ENCODE data around the gene GALM.

DNA sequence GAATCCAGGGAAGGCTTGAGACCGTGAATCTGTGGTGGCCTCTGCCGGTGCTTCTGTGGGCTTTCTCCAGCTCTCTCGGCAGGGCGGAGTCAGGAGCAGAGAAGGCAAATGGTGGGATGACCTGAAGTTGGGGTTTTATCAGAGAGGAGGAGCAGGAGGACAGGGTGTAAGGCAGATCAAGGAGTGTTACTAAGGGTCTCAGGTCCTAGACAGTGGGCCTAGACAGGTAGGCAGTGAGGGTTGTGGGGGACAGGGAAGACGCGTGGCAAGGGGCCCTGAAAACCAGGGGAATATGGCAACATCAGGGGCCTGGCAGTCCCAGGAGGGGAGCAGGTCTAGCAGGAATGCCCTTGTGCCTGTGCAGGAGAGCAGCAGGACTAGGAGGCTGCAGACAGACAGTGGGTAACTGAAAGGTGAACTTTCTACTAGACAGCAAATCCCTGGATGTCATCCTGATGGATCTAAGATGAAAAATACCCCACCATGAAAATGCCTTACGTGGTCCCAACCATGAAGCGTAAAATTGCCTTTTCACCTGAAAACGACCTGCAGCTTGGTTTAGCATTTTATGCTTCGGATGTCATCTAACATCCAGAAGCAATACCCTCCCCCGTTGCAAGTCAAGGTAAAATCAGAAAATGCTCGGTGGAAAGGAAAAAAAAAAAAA, 43.1 kb downstream of the GALM start:
- TF ChIP-seq POLR2A (IDR thresholded peaks at IDR 0.05) = no peak
- TF ChIP-seq POLR2AphosphoS5 (IDR thresholded peaks at IDR 0.05) = no peak
- TF ChIP-seq, protein P1, sequence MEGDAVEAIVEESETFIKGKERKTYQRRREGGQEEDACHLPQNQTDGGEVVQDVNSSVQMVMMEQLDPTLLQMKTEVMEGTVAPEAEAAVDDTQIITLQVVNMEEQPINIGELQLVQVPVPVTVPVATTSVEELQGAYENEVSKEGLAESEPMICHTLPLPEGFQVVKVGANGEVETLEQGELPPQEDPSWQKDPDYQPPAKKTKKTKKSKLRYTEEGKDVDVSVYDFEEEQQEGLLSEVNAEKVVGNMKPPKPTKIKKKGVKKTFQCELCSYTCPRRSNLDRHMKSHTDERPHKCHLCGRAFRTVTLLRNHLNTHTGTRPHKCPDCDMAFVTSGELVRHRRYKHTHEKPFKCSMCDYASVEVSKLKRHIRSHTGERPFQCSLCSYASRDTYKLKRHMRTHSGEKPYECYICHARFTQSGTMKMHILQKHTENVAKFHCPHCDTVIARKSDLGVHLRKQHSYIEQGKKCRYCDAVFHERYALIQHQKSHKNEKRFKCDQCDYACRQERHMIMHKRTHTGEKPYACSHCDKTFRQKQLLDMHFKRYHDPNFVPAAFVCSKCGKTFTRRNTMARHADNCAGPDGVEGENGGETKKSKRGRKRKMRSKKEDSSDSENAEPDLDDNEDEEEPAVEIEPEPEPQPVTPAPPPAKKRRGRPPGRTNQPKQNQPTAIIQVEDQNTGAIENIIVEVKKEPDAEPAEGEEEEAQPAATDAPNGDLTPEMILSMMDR (IDR thresholded peaks at IDR 0.05) = no peak
- TF ChIP-seq EP300 (IDR thresholded peaks at IDR 0.05) = no peak
